BJ (cell line): ENCODE data around the gene NTNG1. TPM values are rescaled to one million over a fixed set of nuclear protein-coding genes. Genes with fewer than 3 reads are reported as not detected.

Experiments used
- CTCF ChIA-PET: fragments of 350-600 bp; formaldehyde crosslinking; extraction: SDS; loops from one replicate; lab custom pipeline; 2021; ENCODE audit warnings: antibody characterized with exemption, inconsistent platforms; lab: Yijun Ruan, JAX
- POLR2A ChIA-PET: fragments of 300-600 bp; sonication (Branson Sonifier 250); formaldehyde crosslinking; extraction: SDS; loops from one replicate; lab custom pipeline; 2021; ENCODE audit warnings: antibody characterized with exemption; lab: Charles Lee
- DNase-seq: peaks from one replicate; pipeline ENCODE4 v3.0.0-alpha.2; 2011; ENCODE audit warnings: low read depth
- H3K27me3 ChIP-seq: 2 replicates; pipeline ENCODE4 v1.6.0; 2011; ENCODE audit warnings: low read length; ENCODE audit not compliant: control insufficient read depth, insufficient read depth
- H3K36me3 ChIP-seq: 2 replicates; pipeline ENCODE4 v1.5.1; 2011; ENCODE audit warnings: low read length; ENCODE audit not compliant: control insufficient read depth, insufficient read depth
- H3K4me3 ChIP-seq: 2 replicates; pipeline ENCODE4 v1.5.1; 2011; ENCODE audit warnings: low read depth, mild to moderate bottlenecking, control low read depth, low read length
- polyA plus RNA-seq: library from polyadenylated mRNA; depleted of rRNA; stranded (reverse); fragments of >200 nt; gene quantifications from 2 replicates; pipeline ENCODE4 v1.2.3, GENCODE V29; 2011
- TF ChIP-seq, protein P1 (sequence below): IDR thresholded peaks from 2 replicates; pipeline ENCODE4 v1.5.1; 2011; ENCODE audit warnings: low read depth, mild to moderate bottlenecking, control low read depth, inconsistent platforms, low read length, moderate library complexity; ENCODE audit not compliant: insufficient read depth

NTNG1 gene
- polyA plus RNA-seq, 1 experiment = 3.3 TPM

DNA sequence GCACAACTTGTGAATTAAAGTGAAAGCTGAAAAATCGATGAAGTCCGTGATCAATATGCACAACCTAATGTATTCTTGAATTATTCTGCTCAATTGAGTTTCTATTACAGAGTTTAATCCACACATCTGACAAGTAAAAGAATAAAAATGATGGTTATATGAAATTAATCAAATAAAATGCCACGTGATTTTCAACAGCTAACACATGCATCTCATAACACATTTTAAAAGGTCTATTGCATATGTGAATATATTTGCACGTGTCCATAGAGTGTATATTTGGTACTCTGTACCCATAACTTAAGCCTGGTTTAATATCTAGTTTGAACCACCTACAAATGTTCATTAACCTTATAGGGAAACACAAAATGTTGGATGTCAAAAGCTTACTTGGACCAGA, 266.2 kb downstream of the NTNG1 start:
- no peak for DNase-seq
- no peaks in the 10 kb centered on the region for H3K27me3 ChIP-seq
- ChIA-PET POLR2A (no interaction called here), CTCF (interaction anchor here (1.0 kb wide), 1 partner anchor 11 kb away, joined by 3 read pairs; no protein-coding TSS in a partner anchor)
- no peaks in the 10 kb centered on the region for H3K36me3 ChIP-seq
- H3K4me3 ChIP-seq = no peak overlapping the region
- TF ChIP-seq, protein P1, sequence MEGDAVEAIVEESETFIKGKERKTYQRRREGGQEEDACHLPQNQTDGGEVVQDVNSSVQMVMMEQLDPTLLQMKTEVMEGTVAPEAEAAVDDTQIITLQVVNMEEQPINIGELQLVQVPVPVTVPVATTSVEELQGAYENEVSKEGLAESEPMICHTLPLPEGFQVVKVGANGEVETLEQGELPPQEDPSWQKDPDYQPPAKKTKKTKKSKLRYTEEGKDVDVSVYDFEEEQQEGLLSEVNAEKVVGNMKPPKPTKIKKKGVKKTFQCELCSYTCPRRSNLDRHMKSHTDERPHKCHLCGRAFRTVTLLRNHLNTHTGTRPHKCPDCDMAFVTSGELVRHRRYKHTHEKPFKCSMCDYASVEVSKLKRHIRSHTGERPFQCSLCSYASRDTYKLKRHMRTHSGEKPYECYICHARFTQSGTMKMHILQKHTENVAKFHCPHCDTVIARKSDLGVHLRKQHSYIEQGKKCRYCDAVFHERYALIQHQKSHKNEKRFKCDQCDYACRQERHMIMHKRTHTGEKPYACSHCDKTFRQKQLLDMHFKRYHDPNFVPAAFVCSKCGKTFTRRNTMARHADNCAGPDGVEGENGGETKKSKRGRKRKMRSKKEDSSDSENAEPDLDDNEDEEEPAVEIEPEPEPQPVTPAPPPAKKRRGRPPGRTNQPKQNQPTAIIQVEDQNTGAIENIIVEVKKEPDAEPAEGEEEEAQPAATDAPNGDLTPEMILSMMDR = no peak

DNA sequence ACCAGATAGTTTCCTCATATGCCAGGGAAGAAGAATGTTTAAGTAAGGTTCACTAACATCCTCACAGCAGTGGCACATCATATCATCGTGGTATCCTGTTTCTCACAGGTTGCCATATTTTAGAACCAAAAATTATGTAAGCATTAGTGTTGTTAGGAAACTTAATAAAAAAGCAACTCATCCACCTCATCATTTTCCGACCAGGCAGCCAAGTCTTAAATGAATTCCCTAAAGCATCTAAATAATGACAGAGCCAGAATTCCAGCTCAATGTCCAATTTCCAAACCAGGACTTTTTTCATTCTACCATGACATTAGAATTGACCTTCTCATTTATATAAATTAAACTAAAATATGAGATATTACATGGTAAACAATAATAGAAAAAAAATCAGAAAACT, 272.7 kb downstream of the NTNG1 start:
- H3K4me3 ChIP-seq = no peak overlapping the region
- TF ChIP-seq, protein P1 = no peak
- no peaks in the 10 kb centered on the region for H3K36me3 ChIP-seq
- ChIA-PET CTCF (interaction anchor here (1.2 kb wide), 1 partner anchor 19 kb away, joined by 3 read pairs; no protein-coding TSS in a partner anchor), POLR2A (no interaction called here)
- DNase-seq = no peak
- no peaks in the 10 kb centered on the region for H3K27me3 ChIP-seq

GRCh38 chr1:107413951-107414350, 273.1 kb downstream of the NTNG1 start:
- no peak for DNase-seq
- TF ChIP-seq, protein P1 = no peak
- ChIA-PET CTCF (interaction anchor here (1.2 kb wide), 1 partner anchor 19 kb away, joined by 3 read pairs; no protein-coding TSS in a partner anchor), POLR2A (no interaction called here)
- Histone ChIP-seq H3K36me3 (no peaks in the 10 kb centered on the region), H3K4me3 (no peak overlapping the region), H3K27me3 (no peaks in the 10 kb centered on the region)

- Histone ChIP-seq H3K4me3 (no peak overlapping the region), H3K36me3 (no peaks in the 10 kb centered on the region), H3K27me3 (no peaks in the 10 kb centered on the region)
- TF ChIP-seq, protein P1 = no peak
- DNase-seq = no peak
- CTCF ChIA-PET = no interaction called here
- POLR2A ChIA-PET = no interaction called here
These were observed 273.7 kb downstream of the NTNG1 start for GRCh38 chr1:107414550-107414949.

GRCh38 chr1:107415241-107415640, 274.4 kb downstream of the NTNG1 start:
- ChIA-PET CTCF (no interaction called here), POLR2A (no interaction called here)
- no peak for DNase-seq
- TF ChIP-seq, protein P1 = no peak
- no peak overlapping the region for H3K4me3 ChIP-seq
- no peaks in the 10 kb centered on the region for H3K36me3 ChIP-seq
- no peaks in the 10 kb centered on the region for H3K27me3 ChIP-seq
